H1 (cell line): ENCODE results near the gene KTN1. TPM values are rescaled to one million over a fixed set of nuclear protein-coding genes. Genes with fewer than 3 reads are reported as not detected.

Source experiments
- BRCA1 ChIP-seq: IDR thresholded peaks from 2 replicates; pipeline ENCODE4 v1.6.1; 2012; ENCODE audit warnings: low read depth, low read length, improper control_type of control experiment
- JUN ChIP-seq: IDR thresholded peaks from 2 replicates; pipeline ENCODE4 v1.6.1; 2011; ENCODE audit warnings: low read depth, mild to moderate bottlenecking, improper control_type of control experiment, low read length
- SIRT6 ChIP-seq: IDR thresholded peaks from one replicate; pipeline ENCODE4 v1.7.1; 2012; ENCODE audit warnings: low read length, inconsistent platforms
- polyA plus RNA-seq, 7 experiments: library from polyadenylated mRNA; depleted of rRNA in 3 of 7; stranded (reverse) in 5 of 7; unstranded in 2 of 7; fragments of >200 nt in 5 of 7; fragments of 200-250 nt in 2 of 7; gene quantifications; 1 replicate in 5 of 7; 2 replicates in 1 of 7; 4 replicates in 1 of 7; pipeline versions ENCODE4 v1.2.1 to v1.2.3, GENCODE V29; 2011 to 2013; ENCODE audit warnings: missing spikeins in 2 of 7, mixed read lengths in 2 of 7
- total RNA-seq: library from RNA; stranded (reverse); fragmentation: NEBNext Ultra II Directional; extraction: Animal tissue kit (Norgen Biotek cat#: 25700); gene quantifications from 2 replicates; pipeline ENCODE4 v1.2.1, GENCODE V29; 2021

The KTN1 gene
- total and polyA plus RNA-seq, 2 of the 8 experiments (the other 6 are each of a cell fraction or from before 2014, with no cell fraction given): 15.4 to 151 TPM

DNA sequence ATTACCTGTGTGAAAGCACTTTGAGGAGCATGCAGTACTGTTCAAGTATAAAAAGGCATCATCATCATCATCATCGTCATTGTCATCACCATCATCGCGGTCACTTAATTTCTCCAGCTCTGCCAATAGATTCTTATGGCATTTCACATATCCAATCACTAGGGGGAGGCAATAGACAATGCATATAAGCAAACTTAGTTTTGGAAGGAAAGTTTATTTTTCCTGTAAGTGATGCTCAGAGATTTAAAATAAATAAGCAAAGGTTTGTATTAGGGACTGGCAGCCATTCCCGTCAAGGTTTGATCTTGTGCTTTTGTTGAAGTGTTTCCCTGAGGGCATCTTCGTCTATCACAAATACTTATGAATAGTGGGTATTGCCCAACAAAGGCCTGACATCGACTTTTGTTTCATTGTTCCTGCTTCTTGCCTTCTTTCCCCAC is 127.4 kb downstream of the KTN1 start (continued):
- TF ChIP-seq BRCA1 (no peak), JUN (no peak), SIRT6 (no peak)
